ENCODE results near the gene MYO18A.

MYO18A gene

GRCh38 chr17:29077320-29077719, 102.9 kb downstream of the MYO18A start:
- POLR2A ChIA-PET, result no interaction called here
- CTCF ChIA-PET, result interaction anchor here (1.4 kb wide), 1 partner anchor 16 kb away, joined by 3 read pairs; no protein-coding TSS in a partner anchor
- no peak for DNase-seq (ENCODE audit: extremely low spot score)

GRCh38 chr17:29076722-29077121, 103.5 kb downstream of the MYO18A start:
- DNase-seq (ENCODE audit: extremely low spot score), result no peak
- TF ChIP-seq, protein P1, sequence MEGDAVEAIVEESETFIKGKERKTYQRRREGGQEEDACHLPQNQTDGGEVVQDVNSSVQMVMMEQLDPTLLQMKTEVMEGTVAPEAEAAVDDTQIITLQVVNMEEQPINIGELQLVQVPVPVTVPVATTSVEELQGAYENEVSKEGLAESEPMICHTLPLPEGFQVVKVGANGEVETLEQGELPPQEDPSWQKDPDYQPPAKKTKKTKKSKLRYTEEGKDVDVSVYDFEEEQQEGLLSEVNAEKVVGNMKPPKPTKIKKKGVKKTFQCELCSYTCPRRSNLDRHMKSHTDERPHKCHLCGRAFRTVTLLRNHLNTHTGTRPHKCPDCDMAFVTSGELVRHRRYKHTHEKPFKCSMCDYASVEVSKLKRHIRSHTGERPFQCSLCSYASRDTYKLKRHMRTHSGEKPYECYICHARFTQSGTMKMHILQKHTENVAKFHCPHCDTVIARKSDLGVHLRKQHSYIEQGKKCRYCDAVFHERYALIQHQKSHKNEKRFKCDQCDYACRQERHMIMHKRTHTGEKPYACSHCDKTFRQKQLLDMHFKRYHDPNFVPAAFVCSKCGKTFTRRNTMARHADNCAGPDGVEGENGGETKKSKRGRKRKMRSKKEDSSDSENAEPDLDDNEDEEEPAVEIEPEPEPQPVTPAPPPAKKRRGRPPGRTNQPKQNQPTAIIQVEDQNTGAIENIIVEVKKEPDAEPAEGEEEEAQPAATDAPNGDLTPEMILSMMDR (IDR thresholded peaks at IDR 0.05; ENCODE audit: control extremely low read depth, extremely low read depth, low read depth, missing control alignments), result no peak
- ChIA-PET CTCF (interaction anchor here (0.8 to 1.4 kb wide), 2 partner anchors 14 to 16 kb away, joined by 3 to 4 read pairs; no protein-coding TSS in a partner anchor), POLR2A (no interaction called here)

More at GRCh38 chr17:29077320-29077719, 102.9 kb downstream of the MYO18A start:
- TF ChIP-seq, protein P1 (IDR thresholded peaks at IDR 0.05; ENCODE audit: control extremely low read depth, extremely low read depth, low read depth, missing control alignments), result no peak

GRCh38 chr17:29076087-29076486, 104.1 kb downstream of the MYO18A start:
- TF ChIP-seq, protein P1 (IDR thresholded peaks at IDR 0.05; ENCODE audit: control extremely low read depth, extremely low read depth, low read depth, missing control alignments), result no peak
- ChIA-PET CTCF (interaction anchor here (0.8 to 1.4 kb wide), 2 partner anchors 15 to 41 kb away, joined by 4 to 5 read pairs; no protein-coding TSS in a partner anchor), POLR2A (no interaction called here)
- no peak for DNase-seq (ENCODE audit: extremely low spot score)

GRCh38 chr17:29074488-29074887, 105.7 kb downstream of the MYO18A start:
- no peak for DNase-seq (ENCODE audit: extremely low spot score)
- TF ChIP-seq, protein P1 (IDR thresholded peaks at IDR 0.05; ENCODE audit: control extremely low read depth, extremely low read depth, low read depth, missing control alignments), result no peak
- CTCF ChIA-PET, result no interaction called here
- POLR2A ChIA-PET, result no interaction called here

GRCh38 chr17:29073520-29073919, 106.7 kb downstream of the MYO18A start:
- no peak for DNase-seq (ENCODE audit: extremely low spot score)
- POLR2A ChIA-PET, result no interaction called here
- CTCF ChIA-PET, result no interaction called here

DNA sequence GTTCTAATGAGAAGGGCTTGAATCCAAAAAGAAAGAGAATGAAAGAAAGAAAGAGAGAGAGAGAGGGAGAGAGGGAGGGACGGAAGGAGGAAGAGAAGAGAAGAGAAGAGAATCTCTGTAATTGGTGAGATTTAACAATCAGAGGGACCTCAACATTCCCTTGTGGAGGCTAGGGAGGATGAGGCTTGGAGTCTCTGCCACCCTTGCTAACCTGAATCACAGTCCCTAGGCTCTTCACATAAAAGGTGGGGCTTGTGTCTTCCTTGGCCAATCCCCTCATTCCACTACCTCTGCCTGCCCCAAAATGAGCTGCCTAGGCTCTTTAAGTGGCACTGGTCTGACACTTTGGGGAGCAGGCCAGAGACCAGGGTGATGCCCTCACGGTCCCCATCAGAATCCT, 107.2 kb downstream of the MYO18A start:
- DNase-seq (ENCODE audit: extremely low spot score), result no peak
- CTCF ChIA-PET, result interaction anchor here (1.7 kb wide), 1 partner anchor 44 kb away, joined by 6 read pairs; no protein-coding TSS in a partner anchor
- POLR2A ChIA-PET, result no interaction called here
- TF ChIP-seq, protein P1 (IDR thresholded peaks at IDR 0.05; ENCODE audit: control extremely low read depth, extremely low read depth, low read depth, missing control alignments), result no peak

More at GRCh38 chr17:29073520-29073919, 106.7 kb downstream of the MYO18A start:
- TF ChIP-seq, protein P1 (IDR thresholded peaks at IDR 0.05; ENCODE audit: control extremely low read depth, extremely low read depth, low read depth, missing control alignments), result no peak
